ENCODE results near the gene GSTA2.

DNA sequence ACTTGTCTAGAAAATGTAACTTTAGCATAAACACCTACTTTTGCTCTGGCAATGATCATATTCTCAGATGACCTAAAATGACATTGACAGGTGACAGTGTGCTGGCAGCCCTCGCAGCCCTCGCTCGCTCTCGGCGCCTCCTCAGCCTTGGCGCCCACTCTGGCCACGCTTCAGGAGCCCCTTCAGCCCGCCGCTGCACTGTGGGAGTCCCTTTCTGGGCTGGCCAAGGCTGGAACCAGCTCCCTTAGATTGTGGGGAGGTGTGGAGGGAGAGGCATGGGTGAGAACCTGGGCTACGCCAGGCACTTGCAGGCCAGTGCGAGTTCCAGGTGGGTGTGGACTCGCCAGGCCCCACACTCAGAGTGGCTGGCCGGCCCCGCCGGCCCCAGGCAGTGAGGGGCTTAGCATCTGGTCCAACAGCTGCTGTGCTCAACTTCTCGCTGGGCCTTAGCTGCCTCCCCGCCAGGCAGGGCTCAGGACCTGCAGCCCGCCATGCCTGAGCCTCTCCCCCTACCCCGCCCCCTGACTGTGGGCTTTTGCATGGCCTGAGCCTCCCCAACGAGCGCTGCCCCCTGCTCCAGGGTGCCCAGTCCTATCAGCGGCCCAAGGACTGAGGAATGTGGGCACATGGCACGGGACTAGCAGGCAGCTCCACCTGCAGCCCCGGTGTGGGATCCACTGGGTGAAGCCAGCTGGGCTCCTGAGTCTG is 23.1 kb upstream of the GSTA2 start:
- TF ChIP-seq, protein P1, sequence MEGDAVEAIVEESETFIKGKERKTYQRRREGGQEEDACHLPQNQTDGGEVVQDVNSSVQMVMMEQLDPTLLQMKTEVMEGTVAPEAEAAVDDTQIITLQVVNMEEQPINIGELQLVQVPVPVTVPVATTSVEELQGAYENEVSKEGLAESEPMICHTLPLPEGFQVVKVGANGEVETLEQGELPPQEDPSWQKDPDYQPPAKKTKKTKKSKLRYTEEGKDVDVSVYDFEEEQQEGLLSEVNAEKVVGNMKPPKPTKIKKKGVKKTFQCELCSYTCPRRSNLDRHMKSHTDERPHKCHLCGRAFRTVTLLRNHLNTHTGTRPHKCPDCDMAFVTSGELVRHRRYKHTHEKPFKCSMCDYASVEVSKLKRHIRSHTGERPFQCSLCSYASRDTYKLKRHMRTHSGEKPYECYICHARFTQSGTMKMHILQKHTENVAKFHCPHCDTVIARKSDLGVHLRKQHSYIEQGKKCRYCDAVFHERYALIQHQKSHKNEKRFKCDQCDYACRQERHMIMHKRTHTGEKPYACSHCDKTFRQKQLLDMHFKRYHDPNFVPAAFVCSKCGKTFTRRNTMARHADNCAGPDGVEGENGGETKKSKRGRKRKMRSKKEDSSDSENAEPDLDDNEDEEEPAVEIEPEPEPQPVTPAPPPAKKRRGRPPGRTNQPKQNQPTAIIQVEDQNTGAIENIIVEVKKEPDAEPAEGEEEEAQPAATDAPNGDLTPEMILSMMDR (IDR thresholded peaks at IDR 0.05): no peak
- no peak for TF ChIP-seq POLR2A (IDR thresholded peaks at IDR 0.05)
